ENCODE data around the gene KCNC4. TPM values are rescaled to one million over a fixed set of nuclear protein-coding genes. Genes with fewer than 3 reads are reported as not detected.

The KCNC4 gene
- total RNA-seq, 5 donors from 2014 or later (not counting 1 experiment from before 2014, with no cell fraction given) = 11.0 to 19.4 (median 15.0) TPM

DNA sequence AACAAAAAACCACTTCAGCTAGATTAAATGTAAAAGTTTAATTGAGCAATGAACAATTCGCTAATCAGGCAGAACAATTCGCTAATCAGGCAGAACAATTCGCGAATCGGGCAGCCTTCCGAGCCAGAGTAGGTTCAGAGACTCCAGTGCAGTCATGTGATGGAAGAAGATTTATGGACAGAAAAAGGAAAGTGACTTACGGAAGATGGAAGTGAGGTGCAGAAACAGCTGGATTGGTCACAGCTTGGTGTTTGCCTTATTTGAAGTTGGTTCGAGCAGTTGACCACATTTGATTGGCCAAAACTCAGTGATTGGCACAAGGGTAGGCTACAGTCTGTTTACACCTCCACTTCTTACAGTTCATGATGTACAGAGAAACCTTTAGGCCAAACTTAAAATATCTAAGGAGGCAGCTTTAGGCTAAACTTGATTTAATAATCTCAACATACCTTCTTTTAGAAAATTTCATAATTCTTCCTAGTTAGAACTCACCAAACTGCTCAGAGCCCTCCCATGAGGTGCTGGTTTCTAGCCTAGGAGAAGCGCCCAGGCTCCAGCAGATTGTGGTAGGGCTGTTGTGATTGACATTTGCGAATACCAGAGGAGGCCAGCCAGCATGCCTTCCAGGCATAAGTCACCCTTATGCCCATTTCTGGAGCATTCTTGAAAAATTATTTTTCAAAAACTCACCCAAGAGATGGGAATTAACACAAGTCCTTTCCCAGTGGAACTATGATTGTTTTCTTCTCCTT, 22.8 kb upstream of the KCNC4 start:
- Mint-ChIP-seq H3K4me1 (no peaks in the 10 kb centered on the region), H3K27ac (no peak overlapping the region), H3K4me3 (no peak overlapping the region), H3K9me3 (no peaks in the 10 kb centered on the region), H3K36me3 (no peaks in the 10 kb centered on the region), H3K27me3 (peaks cover 4 to 11% of the 10 kb centered on the region in 2 donors)
- Histone ChIP-seq H3K27me3 (replicated peaks in 1 of 2; ENCODE audit: control insufficient read depth in 2 of 2, extremely low read depth in 1 of 2, insufficient read depth in 2 of 2, low read length in 1 of 2) (peaks cover 0 to 39% of the 10 kb centered on the region in 2 experiments), H3K36me3 (ENCODE audit: control insufficient read depth in 2 of 2, extremely low read depth in 1 of 2, insufficient read depth in 1 of 2, low read length in 1 of 2) (no peaks in the 10 kb centered on the region), H3K4me1 (ENCODE audit: control insufficient read depth in 1 of 2, extremely low read depth in 1 of 2, insufficient read depth in 2 of 2, low read length in 2 of 2) (no peaks in the 10 kb centered on the region), H3K27ac (ENCODE audit: low read length) (no peak overlapping the region), H3K4me3 (ENCODE audit: control insufficient read depth in 1 of 2, extremely low read depth in 1 of 2, low read length in 1 of 2) (no peak overlapping the region), H3K9me3 (no peaks in the 10 kb centered on the region)
- ChIA-PET POLR2A (no interaction called here), CTCF (no interaction called here)
- WGBS (ENCODE audit: insufficient coverage) = 82% methylated on average over 9 of the region's 10 CpGs
- DNase-seq = no peak
- no peak for ATAC-seq (replicated peaks in 1 of 4)

DNA sequence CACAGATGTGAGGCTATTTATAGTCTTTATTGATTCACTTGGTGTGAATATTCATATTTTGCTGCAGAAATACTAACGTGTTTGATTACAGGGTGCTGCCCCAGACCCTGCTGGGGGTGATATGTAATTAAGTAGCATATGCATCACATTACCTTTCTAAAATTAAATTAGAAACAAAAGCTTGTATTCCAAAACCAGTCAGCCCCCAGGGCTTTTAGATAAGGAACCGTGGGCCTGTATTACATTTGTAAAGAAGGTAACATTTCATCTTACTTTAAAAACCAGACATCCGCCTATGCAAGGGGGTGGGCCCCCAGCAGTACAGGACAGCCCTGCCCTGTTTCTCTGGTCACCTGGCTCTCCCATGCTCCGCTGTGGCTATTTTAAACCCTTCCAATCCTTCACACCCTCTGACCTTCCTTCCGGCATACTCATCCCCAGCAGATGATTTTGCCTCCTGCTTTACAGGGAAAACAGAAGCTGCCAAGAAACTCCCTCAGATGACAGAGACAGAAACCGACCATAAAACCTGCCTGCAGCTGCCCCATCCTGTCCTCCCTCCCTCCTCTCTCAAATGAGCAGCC, 22.0 kb upstream of the KCNC4 start:
- Histone ChIP-seq H3K4me1 (ENCODE audit: control insufficient read depth in 1 of 2, extremely low read depth in 1 of 2, insufficient read depth in 2 of 2, low read length in 2 of 2) (no peaks in the 10 kb centered on the region), H3K27ac (ENCODE audit: low read length) (no peak overlapping the region), H3K4me3 (ENCODE audit: control insufficient read depth in 1 of 2, extremely low read depth in 1 of 2, low read length in 1 of 2) (no peak overlapping the region), H3K36me3 (ENCODE audit: control insufficient read depth in 2 of 2, extremely low read depth in 1 of 2, insufficient read depth in 1 of 2, low read length in 1 of 2) (no peaks in the 10 kb centered on the region), H3K9me3 (no peaks in the 10 kb centered on the region), H3K27me3 (replicated peaks in 1 of 2; ENCODE audit: control insufficient read depth in 2 of 2, extremely low read depth in 1 of 2, insufficient read depth in 2 of 2, low read length in 1 of 2) (peaks cover 0 to 43% of the 10 kb centered on the region in 2 experiments)
- POLR2A ChIA-PET = no interaction called here
- H3K4me3 Mint-ChIP-seq = no peak overlapping the region
- no peaks in the 10 kb centered on the region for H3K9me3 Mint-ChIP-seq
- H3K4me1 Mint-ChIP-seq = no peaks in the 10 kb centered on the region
- H3K27me3 Mint-ChIP-seq = peaks cover 4 to 11% of the 10 kb centered on the region in 2 donors
- WGBS (ENCODE audit: insufficient coverage) = 81% methylated on average over 3 of the region's 6 CpGs
- H3K27ac Mint-ChIP-seq = no peak overlapping the region
- ATAC-seq (replicated peaks in 1 of 4) (no peak), DNase-seq (no peak)
- CTCF ChIA-PET = interaction anchor here in 1 of 2 donors (0.6 kb wide), 1 partner anchor 272 kb away, joined by 3 read pairs; no protein-coding TSS in a partner anchor
- H3K36me3 Mint-ChIP-seq = no peaks in the 10 kb centered on the region

DNA sequence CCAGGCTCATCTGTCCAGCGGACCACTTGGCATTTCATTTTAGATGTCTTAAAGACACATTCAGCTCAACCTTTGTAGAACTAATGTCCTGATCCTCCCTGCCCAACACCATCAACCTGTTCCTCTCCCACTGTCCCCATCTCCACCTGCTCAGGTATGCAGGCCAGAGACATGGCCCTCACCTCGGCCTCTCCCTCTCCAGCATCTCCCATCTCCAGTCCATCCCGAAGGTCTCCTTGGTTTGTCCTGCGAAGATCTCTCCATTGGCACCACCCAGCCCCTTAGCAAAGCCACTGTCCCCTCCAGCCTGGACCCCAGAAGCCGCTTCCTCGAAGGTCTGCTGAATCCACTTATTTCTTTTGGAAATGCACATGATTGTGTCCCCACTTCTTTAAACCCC, 20.9 kb upstream of the KCNC4 start:
- Histone ChIP-seq H3K4me3 (ENCODE audit: control insufficient read depth in 1 of 2, extremely low read depth in 1 of 2, low read length in 1 of 2) (no peak overlapping the region), H3K27me3 (replicated peaks in 1 of 2; ENCODE audit: control insufficient read depth in 2 of 2, extremely low read depth in 1 of 2, insufficient read depth in 2 of 2, low read length in 1 of 2) (peaks cover 0 to 38% of the 10 kb centered on the region in 2 experiments), H3K4me1 (ENCODE audit: control insufficient read depth in 1 of 2, extremely low read depth in 1 of 2, insufficient read depth in 2 of 2, low read length in 2 of 2) (no peaks in the 10 kb centered on the region), H3K9me3 (no peaks in the 10 kb centered on the region), H3K36me3 (ENCODE audit: control insufficient read depth in 2 of 2, extremely low read depth in 1 of 2, insufficient read depth in 1 of 2, low read length in 1 of 2) (no peaks in the 10 kb centered on the region), H3K27ac (ENCODE audit: low read length) (no peak overlapping the region)
- WGBS (ENCODE audit: insufficient coverage) = 88% methylated on average over 4 of the region's 6 CpGs
- DNase-seq (no peak), ATAC-seq (replicated peaks in 1 of 4) (no peak)
- ChIA-PET CTCF (no interaction called here), POLR2A (interaction anchor here in 1 of 2 donors (0.6 kb wide), 1 partner anchor 268 kb away, joined by 3 read pairs; no protein-coding TSS in a partner anchor)
- Mint-ChIP-seq H3K4me3 (no peak overlapping the region), H3K9me3 (no peaks in the 10 kb centered on the region), H3K36me3 (no peaks in the 10 kb centered on the region), H3K4me1 (no peaks in the 10 kb centered on the region), H3K27me3 (peaks cover 4 to 10% of the 10 kb centered on the region in 2 donors), H3K27ac (no peak overlapping the region)

DNA sequence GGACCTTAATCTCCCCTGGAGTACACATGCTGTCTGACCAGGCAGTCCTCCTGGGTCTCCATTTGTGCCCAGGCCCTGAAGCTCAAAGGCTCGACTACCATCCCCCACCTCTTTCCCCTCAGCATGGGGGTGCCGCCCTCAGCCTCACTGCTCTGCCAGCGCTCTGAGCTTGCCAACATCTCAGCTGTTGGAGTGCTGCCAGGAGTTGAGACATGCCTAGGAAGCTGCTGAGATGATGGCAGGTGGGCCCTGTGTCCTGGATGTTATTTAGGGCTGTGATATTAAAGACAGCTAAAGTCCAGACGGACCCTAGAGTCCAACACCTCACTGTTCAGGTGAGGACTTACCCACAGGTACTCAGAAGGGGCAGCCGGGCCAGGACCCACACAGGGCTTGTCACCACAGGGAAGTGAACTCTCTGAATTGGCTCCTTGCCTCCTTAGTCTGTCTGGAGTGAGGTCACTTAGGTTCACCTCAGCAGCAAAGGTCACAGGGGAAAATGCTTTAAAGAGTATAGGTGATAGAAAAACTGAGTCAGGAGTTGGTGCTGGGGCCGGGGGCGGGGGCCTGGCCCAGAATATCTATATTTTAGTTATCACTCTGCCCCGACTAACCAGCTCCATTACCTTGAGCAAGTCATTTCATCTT, 19.7 kb upstream of the KCNC4 start:
- DNase-seq = no peak
- Histone ChIP-seq H3K4me1 (ENCODE audit: control insufficient read depth in 1 of 2, extremely low read depth in 1 of 2, insufficient read depth in 2 of 2, low read length in 2 of 2) (no peaks in the 10 kb centered on the region), H3K9me3 (no peaks in the 10 kb centered on the region), H3K4me3 (ENCODE audit: control insufficient read depth in 1 of 2, extremely low read depth in 1 of 2, low read length in 1 of 2) (no peak overlapping the region), H3K27me3 (replicated peaks in 1 of 2; ENCODE audit: control insufficient read depth in 2 of 2, extremely low read depth in 1 of 2, insufficient read depth in 2 of 2, low read length in 1 of 2) (peaks cover 0 to 32% of the 10 kb centered on the region in 2 experiments), H3K27ac (ENCODE audit: low read length) (no peak overlapping the region), H3K36me3 (ENCODE audit: control insufficient read depth in 2 of 2, extremely low read depth in 1 of 2, insufficient read depth in 1 of 2, low read length in 1 of 2) (no peaks in the 10 kb centered on the region)
- CTCF ChIA-PET = interaction anchor here in 1 of 2 donors (1.2 to 1.7 kb wide), 2 partner anchors 239 to 270 kb away, joined by 4 to 7 read pairs; no protein-coding TSS in a partner anchor
- Mint-ChIP-seq H3K9me3 (no peaks in the 10 kb centered on the region), H3K4me3 (no peak overlapping the region), H3K4me1 (no peaks in the 10 kb centered on the region), H3K27me3 (peaks cover 0 to 5% of the 10 kb centered on the region in 2 donors), H3K27ac (no peak overlapping the region), H3K36me3 (no peaks in the 10 kb centered on the region)
- POLR2A ChIA-PET = no interaction called here
- ATAC-seq (replicated peaks in 1 of 4) = no peak
- 70% methylated on average over 3 of the region's 8 CpGs for WGBS (ENCODE audit: insufficient coverage)

DNA sequence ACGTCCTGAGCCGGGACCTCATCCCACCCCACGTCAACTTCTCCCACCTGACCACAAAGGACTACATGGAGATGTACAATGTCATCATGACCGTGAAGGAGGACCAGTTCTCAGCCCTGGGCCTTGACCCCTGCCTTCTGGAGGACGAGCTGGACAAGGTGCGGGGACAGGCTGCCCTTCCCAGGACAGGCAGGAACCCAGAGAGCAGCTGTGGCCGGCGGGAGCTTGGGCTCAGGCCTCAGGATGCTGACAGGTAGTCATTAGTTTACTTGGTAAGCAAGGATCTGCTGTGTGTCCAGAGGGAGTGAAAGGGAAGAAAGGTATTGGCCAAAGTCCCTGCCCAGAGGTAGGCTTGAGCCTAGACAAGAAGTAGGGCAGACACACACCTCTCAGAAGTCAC, 17.6 kb upstream of the KCNC4 start:
- CTCF ChIA-PET = no interaction called here
- Mint-ChIP-seq H3K27ac (no peak overlapping the region), H3K36me3 (no peaks in the 10 kb centered on the region), H3K27me3 (peaks cover 0 to 5% of the 10 kb centered on the region in 2 donors), H3K4me3 (no peak overlapping the region), H3K9me3 (no peaks in the 10 kb centered on the region), H3K4me1 (peaks cover 0 to 8% (median 2%) of the 10 kb centered on the region in 3 donors)
- Histone ChIP-seq H3K9me3 (no peaks in the 10 kb centered on the region), H3K27ac (ENCODE audit: low read length) (no peak overlapping the region), H3K4me1 (ENCODE audit: control insufficient read depth in 1 of 2, extremely low read depth in 1 of 2, insufficient read depth in 2 of 2, low read length in 2 of 2) (no peaks in the 10 kb centered on the region), H3K4me3 (ENCODE audit: control insufficient read depth in 1 of 2, extremely low read depth in 1 of 2, low read length in 1 of 2) (no peak overlapping the region), H3K36me3 (ENCODE audit: control insufficient read depth in 2 of 2, extremely low read depth in 1 of 2, insufficient read depth in 1 of 2, low read length in 1 of 2) (no peaks in the 10 kb centered on the region), H3K27me3 (replicated peaks in 1 of 2; ENCODE audit: control insufficient read depth in 2 of 2, extremely low read depth in 1 of 2, insufficient read depth in 2 of 2, low read length in 1 of 2) (peaks cover 0 to 32% of the 10 kb centered on the region in 2 experiments)
- POLR2A ChIA-PET = no interaction called here
- WGBS (ENCODE audit: insufficient coverage) = 82% methylated on average over 7 of the region's 8 CpGs
- no peak for DNase-seq
- no peak for ATAC-seq (replicated peaks in 1 of 4)

DNA sequence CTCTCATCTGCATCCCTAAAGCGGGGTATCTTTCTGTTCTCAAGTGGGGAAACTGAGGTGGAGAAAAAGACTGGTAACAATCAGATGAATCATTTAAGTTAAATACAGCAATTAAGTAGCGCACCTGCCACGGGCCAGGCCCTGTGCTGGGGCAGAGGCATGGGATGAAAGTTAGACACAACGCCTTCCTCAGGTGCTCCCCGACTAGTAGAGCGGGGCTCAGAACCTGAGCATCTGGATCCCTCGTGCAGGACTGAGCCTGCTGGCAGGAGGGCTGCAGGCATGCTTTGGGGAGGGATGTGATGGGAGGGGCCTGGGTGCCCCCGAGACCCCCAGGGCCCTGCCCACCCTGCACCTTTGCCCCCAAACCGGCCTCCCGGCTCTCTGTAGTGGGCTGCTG, 14.9 kb upstream of the KCNC4 start:
- peaks cover 0 to 13% of the 10 kb centered on the region in 2 experiments for H3K27me3 ChIP-seq (replicated peaks in 1 of 2; ENCODE audit: control insufficient read depth in 2 of 2, extremely low read depth in 1 of 2, insufficient read depth in 2 of 2, low read length in 1 of 2)
- WGBS (ENCODE audit: insufficient coverage) = 93% methylated on average over 8 of the region's 10 CpGs
- Mint-ChIP-seq H3K9me3 (no peaks in the 10 kb centered on the region), H3K27me3 (no peaks in the 10 kb centered on the region), H3K27ac (no peak overlapping the region), H3K36me3 (no peaks in the 10 kb centered on the region), H3K4me3 (no peak overlapping the region), H3K4me1 (peaks cover 0 to 8% (median 2%) of the 10 kb centered on the region in 3 donors)
- no peak overlapping the region for H3K4me3 ChIP-seq (ENCODE audit: control insufficient read depth in 1 of 2, extremely low read depth in 1 of 2, low read length in 1 of 2)
- H3K36me3 ChIP-seq (ENCODE audit: control insufficient read depth in 2 of 2, extremely low read depth in 1 of 2, insufficient read depth in 1 of 2, low read length in 1 of 2) = no peaks in the 10 kb centered on the region
- H3K4me1 ChIP-seq (ENCODE audit: control insufficient read depth in 1 of 2, extremely low read depth in 1 of 2, insufficient read depth in 2 of 2, low read length in 2 of 2) = no peaks in the 10 kb centered on the region
- CTCF ChIA-PET = interaction anchor here in 1 of 2 donors (1.0 kb wide), 1 partner anchor 265 kb away, joined by 5 read pairs; no protein-coding TSS in a partner anchor
- no peak overlapping the region for H3K27ac ChIP-seq (ENCODE audit: low read length)
- DNase-seq (no peak), ATAC-seq (replicated peaks in 1 of 4) (no peak)
- H3K9me3 ChIP-seq = no peaks in the 10 kb centered on the region
- POLR2A ChIA-PET = no interaction called here
